Esophagus (tissue), 2 donors: ENCODE measurements around the gene RPE. TPM values are rescaled to one million over a fixed set of nuclear protein-coding genes. Genes with fewer than 3 reads are reported as not detected.

Experiments
- H3K27ac ChIP-seq, 2 donors: one replicate each; pipeline ENCODE4 v1.5.1; 2013; ENCODE audit warnings: low read depth in 2 of 2, mild to moderate bottlenecking in 2 of 2, inconsistent platforms in 1 of 2, low read length in 1 of 2, moderate library complexity in 1 of 2
- H3K27me3 ChIP-seq, 2 donors: one replicate each; pipeline ENCODE4 v1.6.1; 2013; ENCODE audit warnings: low read length in 2 of 2, control low read depth in 1 of 2, mild to moderate bottlenecking in 1 of 2; ENCODE audit not compliant: insufficient read depth in 2 of 2, control insufficient read depth in 1 of 2
- H3K36me3 ChIP-seq, 2 donors: one replicate each; pipeline ENCODE4 v1.6.1; 2013; ENCODE audit warnings: low read length in 1 of 2; ENCODE audit not compliant: control insufficient read depth in 2 of 2, insufficient read depth in 2 of 2
- H3K4me1 ChIP-seq, 2 donors: one replicate each; pipeline ENCODE4 v1.6.1; 2013; ENCODE audit warnings: low read length in 1 of 2; ENCODE audit not compliant: control insufficient read depth in 2 of 2, insufficient read depth in 2 of 2
- H3K4me3 ChIP-seq, 2 donors: one replicate each; pipeline ENCODE4 v1.5.1; 2013; ENCODE audit warnings: low read length in 2 of 2, mild to moderate bottlenecking in 2 of 2, low read depth in 1 of 2, moderate library complexity in 1 of 2
- H3K9me3 ChIP-seq, 2 donors: one replicate each; pipeline ENCODE4 v1.6.1; 2013; ENCODE audit warnings: mild to moderate bottlenecking in 2 of 2, low read depth in 1 of 2, low read length in 1 of 2, moderate library complexity in 1 of 2; ENCODE audit not compliant: control insufficient read depth in 2 of 2, insufficient read depth in 1 of 2
- WGBS, 2 donors: extraction: QIAGEN DNeasy Blood & Tissue Kit; methylation state at CpG; one replicate each; pipeline ENCODE4 v1.1.7; 2013; 5-methylcytosine and 5-hydroxymethylcytosine counted together
- polyA plus RNA-seq, 2 donors: library from polyadenylated mRNA; stranded (reverse); fragments of 200-250 nt; gene quantifications; one replicate each; pipeline ENCODE4 v1.2.3, GENCODE V29; 2013
- donor health status: healthy with polysubstance abuse.
- donor health status: Bipolar disorder and iron deficiency.

RPE gene
- polyA plus RNA-seq, 2 donors = 13.8 to 20.4 TPM

DNA sequence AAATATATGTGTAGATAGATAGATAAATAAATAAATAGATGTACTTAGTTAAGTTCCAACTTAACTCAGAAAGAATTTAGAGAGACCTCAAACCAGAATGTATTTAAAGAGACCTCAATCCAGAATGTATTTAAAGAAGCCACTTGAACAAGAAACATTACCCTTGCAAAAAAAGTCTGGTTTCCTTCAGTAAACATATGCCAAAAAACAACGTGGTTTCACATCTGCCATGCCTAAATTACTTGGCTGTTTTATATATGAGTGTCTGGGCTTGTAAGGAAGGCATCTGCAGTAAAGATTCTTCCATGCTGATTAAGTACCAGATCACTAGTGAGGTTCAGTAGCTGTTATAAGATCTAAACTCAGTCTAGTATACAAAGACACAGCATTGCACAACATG is 29.1 kb upstream of the RPE start:
- H3K27ac ChIP-seq = no peak overlapping the region
- no peak overlapping the region for H3K4me3 ChIP-seq
- H3K4me1 ChIP-seq = no peaks in the 10 kb centered on the region
- H3K27me3 ChIP-seq = peaks cover 0 to 3% of the 10 kb centered on the region in 2 donors
- no peaks in the 10 kb centered on the region for H3K9me3 ChIP-seq
- no peaks in the 10 kb centered on the region for H3K36me3 ChIP-seq
- WGBS, 2 donors = 6 to 12% methylated on average over 1 of the region's 1 CpG

DNA sequence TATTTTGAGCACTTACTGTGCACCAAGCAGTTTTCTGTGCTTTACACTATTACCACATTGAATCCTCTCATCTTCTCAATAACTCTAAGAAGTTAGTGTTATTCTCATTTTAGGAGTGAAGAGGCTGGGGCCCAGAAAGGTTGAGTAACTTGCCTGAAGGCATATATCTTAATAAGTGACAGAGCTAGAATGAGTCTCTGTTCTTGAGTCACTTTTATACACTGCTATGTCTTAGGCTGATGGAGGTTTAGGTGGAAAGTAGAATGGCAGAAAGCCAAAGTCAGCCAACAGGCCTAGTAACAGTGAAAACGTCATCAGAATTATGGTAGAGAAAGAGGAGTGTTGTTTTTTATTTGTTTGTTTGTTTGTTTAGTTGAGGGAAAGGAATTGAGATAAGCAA is 27.9 kb upstream of the RPE start:
- 35 to 49% methylated on average over 1 of the region's 1 CpG for WGBS, 2 donors
- H3K27ac ChIP-seq = no peak overlapping the region
- no peaks in the 10 kb centered on the region for H3K4me1 ChIP-seq
- H3K27me3 ChIP-seq = peaks cover 0 to 3% of the 10 kb centered on the region in 2 donors
- H3K4me3 ChIP-seq = no peak overlapping the region
- no peaks in the 10 kb centered on the region for H3K36me3 ChIP-seq
- H3K9me3 ChIP-seq = no peaks in the 10 kb centered on the region

DNA sequence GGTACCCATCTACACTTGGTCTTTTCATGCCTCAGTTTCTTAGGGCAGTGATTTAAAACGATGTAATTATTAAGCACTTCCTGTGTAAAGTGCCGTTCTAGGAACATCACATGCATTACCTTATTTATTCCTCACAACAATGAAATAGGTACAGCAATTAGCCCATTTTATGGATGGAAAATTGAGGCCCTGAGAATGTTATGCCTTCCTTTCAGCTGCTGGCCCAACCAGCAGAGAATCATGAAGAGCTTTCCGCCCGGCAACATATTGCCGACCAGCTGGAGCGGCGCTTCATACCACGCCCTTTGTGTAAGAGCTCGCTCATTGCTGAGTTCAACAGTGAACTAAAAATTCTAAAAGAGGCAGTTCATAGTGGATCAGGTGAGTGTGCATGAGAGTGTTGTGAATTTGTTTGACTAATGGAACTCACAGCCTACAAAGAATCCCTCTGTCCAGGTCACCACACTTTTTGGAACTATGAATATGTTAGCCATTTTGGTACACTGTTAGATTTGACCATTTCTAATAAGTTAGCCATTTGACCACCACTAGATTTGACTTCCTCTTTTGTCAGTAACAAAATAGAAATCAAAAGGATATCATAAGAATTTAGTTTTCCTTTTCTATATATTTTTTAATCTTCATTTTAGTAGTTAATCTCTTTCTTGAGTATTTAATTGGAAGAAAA is 25.6 kb upstream of the RPE start:
- Histone ChIP-seq H3K4me1 (no peaks in the 10 kb centered on the region), H3K27me3 (no peaks in the 10 kb centered on the region), H3K9me3 (no peaks in the 10 kb centered on the region), H3K4me3 (no peak overlapping the region), H3K36me3 (no peaks in the 10 kb centered on the region), H3K27ac (no peak overlapping the region)
- WGBS, 2 donors = 81 to 84% methylated on average over 9 of the region's 9 CpGs

DNA sequence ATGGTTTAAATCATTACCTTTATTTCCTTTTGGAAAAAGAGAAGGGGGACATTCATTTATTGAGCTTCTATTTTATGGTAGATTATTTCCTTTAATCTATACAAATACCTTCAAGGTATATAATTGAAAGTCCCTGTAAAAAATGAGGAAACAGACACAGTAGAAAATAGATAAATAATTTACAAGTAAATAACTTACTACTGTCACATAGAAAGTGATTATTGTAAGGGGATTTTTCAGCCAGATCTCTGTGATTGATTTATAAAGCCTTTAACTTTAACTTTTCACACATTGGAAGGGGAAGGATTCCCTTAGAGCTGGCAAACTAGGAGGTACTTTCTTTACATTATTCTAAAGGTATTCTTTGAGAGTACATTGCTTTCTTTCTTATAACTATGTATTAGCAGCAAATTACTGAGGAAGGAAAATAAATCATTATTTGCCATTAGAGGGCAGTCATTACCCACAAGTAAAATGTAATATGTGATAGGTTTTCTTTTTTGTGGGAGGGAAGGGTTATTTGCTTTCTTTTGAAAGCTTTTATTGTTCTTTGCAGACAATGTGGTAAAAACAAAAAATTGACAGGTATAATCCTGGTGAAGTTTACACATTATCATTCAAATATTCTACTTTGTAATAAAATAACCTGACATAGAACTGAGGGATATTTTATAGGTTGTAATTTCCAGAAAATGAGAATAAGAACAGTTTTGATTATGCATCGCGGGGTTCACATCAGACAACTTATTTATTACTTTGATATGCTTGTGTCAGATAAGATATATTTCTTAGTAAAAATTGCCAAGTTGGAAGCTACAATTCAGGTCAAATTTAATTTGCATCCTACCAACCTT is 24.8 kb upstream of the RPE start:
- 88 to 98% methylated on average over 2 of the region's 2 CpGs for WGBS, 2 donors
- no peaks in the 10 kb centered on the region for H3K4me1 ChIP-seq
- H3K9me3 ChIP-seq = no peaks in the 10 kb centered on the region
- H3K4me3 ChIP-seq = no peak overlapping the region
- no peak overlapping the region for H3K27ac ChIP-seq
- H3K27me3 ChIP-seq = no peaks in the 10 kb centered on the region
- no peaks in the 10 kb centered on the region for H3K36me3 ChIP-seq

DNA sequence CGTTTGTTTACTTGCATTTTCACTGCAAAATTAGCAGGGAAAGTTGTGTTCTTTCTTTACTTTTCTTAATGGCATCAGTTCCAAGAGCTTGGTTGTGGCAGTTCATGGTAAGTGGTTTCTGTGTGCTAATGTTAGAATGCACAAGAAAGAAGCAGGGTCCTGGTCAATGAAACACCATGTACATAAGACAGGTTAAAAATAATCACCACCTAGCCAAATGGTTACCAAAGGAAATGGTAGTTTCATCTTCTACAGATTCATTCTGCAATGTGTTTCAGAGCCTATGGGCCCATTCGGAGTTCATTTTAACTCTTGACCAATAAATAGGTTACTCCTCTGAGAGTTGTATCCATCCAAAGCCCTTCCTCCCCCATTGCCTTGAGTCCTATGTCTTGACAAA is 18.1 kb upstream of the RPE start:
- Histone ChIP-seq H3K36me3 (no peaks in the 10 kb centered on the region), H3K27me3 (no peaks in the 10 kb centered on the region), H3K4me3 (no peak overlapping the region), H3K27ac (no peak overlapping the region), H3K4me1 (no peaks in the 10 kb centered on the region), H3K9me3 (no peaks in the 10 kb centered on the region)
- 89 to 95% methylated on average over 2 of the region's 2 CpGs for WGBS, 2 donors

DNA sequence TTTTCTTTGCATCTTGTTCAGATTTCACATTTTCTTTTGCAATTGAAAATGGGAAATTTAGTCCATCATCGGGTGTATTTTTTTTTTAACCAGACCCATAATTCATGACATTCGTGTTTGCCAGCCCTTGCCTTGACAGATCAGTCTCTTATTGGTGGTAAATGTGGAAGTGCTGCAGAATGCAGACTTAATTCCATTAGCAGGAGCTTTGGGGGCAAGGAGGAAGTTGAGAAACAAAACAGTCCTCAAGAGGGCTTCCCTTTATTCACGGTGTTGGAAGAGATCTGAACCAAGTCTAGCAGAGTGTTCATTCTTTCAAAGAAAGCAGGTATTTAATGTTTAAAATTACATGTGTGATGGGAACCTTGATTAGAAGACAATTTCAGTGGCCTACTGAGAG is 16.6 kb upstream of the RPE start:
- no peaks in the 10 kb centered on the region for H3K36me3 ChIP-seq
- H3K27ac ChIP-seq = no peak overlapping the region
- H3K9me3 ChIP-seq = no peaks in the 10 kb centered on the region
- WGBS, 2 donors = 65 to 66% methylated on average over 3 of the region's 3 CpGs
- no peak overlapping the region for H3K4me3 ChIP-seq
- no peaks in the 10 kb centered on the region for H3K4me1 ChIP-seq
- H3K27me3 ChIP-seq = no peaks in the 10 kb centered on the region

DNA sequence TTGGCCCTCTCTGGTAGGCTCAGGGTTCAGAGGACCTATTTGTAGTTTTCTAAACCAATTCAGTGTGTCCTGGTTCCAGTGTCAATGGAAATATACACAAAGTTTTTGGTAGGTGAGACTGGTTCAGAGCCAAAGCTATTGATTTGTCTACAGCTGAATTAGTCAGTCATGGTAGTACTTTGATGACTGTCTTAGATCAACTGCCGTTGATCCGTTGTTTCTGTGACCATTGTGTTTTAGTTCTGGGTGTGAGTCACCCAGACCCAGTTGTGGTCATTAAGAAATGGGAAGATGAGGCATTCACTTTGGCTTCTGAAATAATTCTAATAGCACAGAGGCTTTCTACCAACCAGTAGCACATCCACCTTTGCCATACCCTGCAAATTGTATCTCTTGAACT is 16.0 kb upstream of the RPE start:
- H3K36me3 ChIP-seq = no peaks in the 10 kb centered on the region
- H3K4me3 ChIP-seq = no peak overlapping the region
- no peaks in the 10 kb centered on the region for H3K9me3 ChIP-seq
- no peaks in the 10 kb centered on the region for H3K4me1 ChIP-seq
- WGBS, 2 donors = 75 to 84% methylated on average over 2 of the region's 2 CpGs
- H3K27me3 ChIP-seq = no peaks in the 10 kb centered on the region
- H3K27ac ChIP-seq = no peak overlapping the region

DNA sequence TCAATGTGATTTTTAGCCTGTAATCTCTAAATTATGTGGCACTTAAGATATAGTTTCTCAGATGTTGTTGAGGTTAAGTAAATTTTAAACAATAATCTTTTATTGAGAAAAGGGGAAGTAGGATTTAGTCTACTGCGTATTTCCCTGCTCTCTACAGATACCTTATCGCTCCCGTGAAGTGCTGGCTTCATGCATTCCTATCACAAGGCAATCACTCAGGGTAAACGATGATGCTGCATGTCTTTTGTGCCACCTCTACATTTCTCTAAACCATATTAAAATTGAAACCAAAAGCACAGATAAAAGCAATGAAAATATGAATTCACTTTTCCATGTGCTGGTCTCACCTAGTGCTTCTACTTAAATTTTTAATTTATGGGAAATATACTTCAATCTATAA is 14.4 kb upstream of the RPE start:
- 50 to 73% methylated on average over 4 of the region's 4 CpGs for WGBS, 2 donors

DNA sequence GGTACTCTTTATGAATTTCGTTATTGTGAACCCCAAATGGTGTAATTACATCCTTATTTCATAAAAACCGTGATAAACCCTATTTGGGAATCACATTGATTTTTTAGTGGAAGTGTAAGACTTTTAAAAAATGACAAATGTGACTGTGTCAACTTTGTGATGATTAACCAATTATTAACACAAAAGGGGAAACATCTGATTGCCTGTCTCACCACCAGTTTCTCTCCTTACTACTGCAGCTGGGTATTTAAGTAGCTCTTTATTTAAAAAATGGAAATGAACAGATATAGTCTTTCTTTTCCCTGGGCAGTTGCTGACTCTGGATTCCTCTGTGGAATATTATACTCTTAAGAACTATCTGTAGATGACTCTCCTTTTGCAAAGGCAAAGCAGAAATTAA is 11.6 kb upstream of the RPE start:
- H3K36me3 ChIP-seq = no peaks in the 10 kb centered on the region
- H3K27ac ChIP-seq = no peak overlapping the region
- no peak overlapping the region for H3K4me3 ChIP-seq
- H3K9me3 ChIP-seq = no peaks in the 10 kb centered on the region
- no peaks in the 10 kb centered on the region for H3K27me3 ChIP-seq
- no peaks in the 10 kb centered on the region for H3K4me1 ChIP-seq
- WGBS, 2 donors = 67 to 75% methylated on average over 2 of the region's 2 CpGs

More for the DNA sequence above, 14.4 kb upstream of the RPE start:
- H3K27me3 ChIP-seq = no peaks in the 10 kb centered on the region
- no peak overlapping the region for H3K27ac ChIP-seq
- no peak overlapping the region for H3K4me3 ChIP-seq
- no peaks in the 10 kb centered on the region for H3K4me1 ChIP-seq
- H3K36me3 ChIP-seq = no peaks in the 10 kb centered on the region
- no peaks in the 10 kb centered on the region for H3K9me3 ChIP-seq

DNA sequence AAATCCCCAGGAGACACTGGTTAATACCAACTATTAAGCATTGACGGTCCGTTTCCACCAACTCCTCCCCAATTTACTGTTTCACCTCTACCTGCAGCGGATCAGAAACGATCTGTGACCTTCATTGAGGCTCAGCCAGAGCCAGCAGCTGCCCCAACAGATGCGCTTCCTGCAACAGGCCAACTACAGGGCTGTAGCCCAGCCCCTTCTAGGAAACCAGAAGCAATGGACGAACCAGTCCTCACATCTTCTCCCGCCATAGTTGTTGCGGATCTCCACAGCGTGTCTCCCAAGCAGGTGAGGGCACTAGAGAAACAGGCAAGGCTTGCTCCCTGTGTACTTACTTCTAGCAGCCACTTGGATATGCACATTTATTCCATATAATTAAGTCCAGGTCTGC is 8.5 kb upstream of the RPE start:
- Histone ChIP-seq H3K4me3 (no peak overlapping the region), H3K4me1 (no peaks in the 10 kb centered on the region), H3K36me3 (no peaks in the 10 kb centered on the region), H3K27ac (no peak overlapping the region), H3K27me3 (no peaks in the 10 kb centered on the region), H3K9me3 (no peaks in the 10 kb centered on the region)
- 91 to 95% methylated on average over 9 of the region's 9 CpGs for WGBS, 2 donors
